Neutrophil (primary cell): ENCODE results near the gene MND1.

Experiments used
- H3K27ac ChIP-seq: fragments of 200-600 bp; sonication (generic); 2 replicates; pipeline ENCODE4 v1.5.1; 2016; ENCODE audit warnings: mild to moderate bottlenecking, moderate library complexity
- H3K27me3 ChIP-seq: fragments of 200-600 bp; sonication (generic); 2 replicates; pipeline ENCODE4 v1.6.0; 2016; ENCODE audit warnings: mild to moderate bottlenecking
- H3K36me3 ChIP-seq: fragments of 200-600 bp; sonication (generic); 2 replicates; pipeline ENCODE4 v1.5.1; 2017
- H3K4me1 ChIP-seq, 2 experiments: fragments of 200-600 bp in 1 of 2; sonication (generic) in 1 of 2; 1 replicate in 1 of 2; 2 replicates in 1 of 2; pipeline versions ENCODE4 v1.5.1 to v1.6.1; 2013 to 2016; ENCODE audit warnings: low read depth in 1 of 2, low read length in 1 of 2, mild to moderate bottlenecking in 1 of 2, moderate library complexity in 1 of 2; ENCODE audit not compliant: control insufficient read depth in 1 of 2, insufficient read depth in 1 of 2
- H3K4me3 ChIP-seq, 2 experiments: fragments of 200-600 bp in 1 of 2; sonication (generic) in 1 of 2; 1 replicate in 1 of 2; 2 replicates in 1 of 2; pipeline ENCODE4 v1.5.1; 2013 to 2016; ENCODE audit warnings: low read depth in 1 of 2, low read length in 1 of 2, mild to moderate bottlenecking in 1 of 2, moderate library complexity in 1 of 2
- H3K9me3 ChIP-seq: fragments of 200-600 bp; sonication (generic); 2 replicates; pipeline ENCODE4 v1.5.1; 2016
- CTCF ChIP-seq: fragments of 200-600 bp; sonication (generic); IDR thresholded peaks from 2 replicates; pipeline ENCODE4 v1.5.1; 2016; ENCODE audit warnings: antibody characterized with exemption

Gene MND1

DNA sequence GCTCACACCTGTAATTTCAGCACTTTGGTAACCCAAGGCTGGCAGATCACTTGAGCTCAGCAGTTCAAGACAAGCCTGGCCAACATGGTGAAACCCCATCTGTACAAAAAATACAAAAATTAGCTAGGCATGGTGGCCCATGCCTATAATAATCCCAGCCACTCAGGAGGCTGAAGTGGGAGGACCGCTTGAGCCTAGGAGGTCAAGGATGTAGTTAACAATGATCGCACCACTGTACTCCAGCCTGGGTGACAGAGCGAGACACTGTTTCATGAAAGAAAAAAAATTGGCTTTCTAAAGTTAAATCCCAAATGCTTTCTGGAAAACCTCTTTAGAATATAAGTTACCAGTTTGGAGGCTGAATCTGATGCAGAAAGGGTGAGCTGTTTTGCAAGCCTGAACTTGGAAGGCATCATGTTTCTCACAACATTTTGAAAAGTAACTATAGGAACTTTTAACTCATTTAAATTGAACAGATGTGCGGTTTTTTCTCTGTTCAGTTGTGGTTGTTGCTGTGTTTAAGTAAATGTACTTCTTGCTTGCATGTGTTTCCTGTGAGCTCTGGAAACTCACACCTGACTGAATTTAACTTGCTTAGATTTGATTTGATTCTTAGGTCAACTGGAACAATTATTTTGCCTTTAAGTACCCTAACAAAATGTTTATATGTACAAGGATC, 81.9 kb downstream of the MND1 start:
- Histone ChIP-seq H3K4me3 (no peak overlapping the region), H3K36me3 (no peaks in the 10 kb centered on the region), H3K4me1 (no peaks in the 10 kb centered on the region), H3K9me3 (no peaks in the 10 kb centered on the region), H3K27me3 (no peaks in the 10 kb centered on the region), H3K27ac (no peak overlapping the region)
- no peak for TF ChIP-seq CTCF

DNA sequence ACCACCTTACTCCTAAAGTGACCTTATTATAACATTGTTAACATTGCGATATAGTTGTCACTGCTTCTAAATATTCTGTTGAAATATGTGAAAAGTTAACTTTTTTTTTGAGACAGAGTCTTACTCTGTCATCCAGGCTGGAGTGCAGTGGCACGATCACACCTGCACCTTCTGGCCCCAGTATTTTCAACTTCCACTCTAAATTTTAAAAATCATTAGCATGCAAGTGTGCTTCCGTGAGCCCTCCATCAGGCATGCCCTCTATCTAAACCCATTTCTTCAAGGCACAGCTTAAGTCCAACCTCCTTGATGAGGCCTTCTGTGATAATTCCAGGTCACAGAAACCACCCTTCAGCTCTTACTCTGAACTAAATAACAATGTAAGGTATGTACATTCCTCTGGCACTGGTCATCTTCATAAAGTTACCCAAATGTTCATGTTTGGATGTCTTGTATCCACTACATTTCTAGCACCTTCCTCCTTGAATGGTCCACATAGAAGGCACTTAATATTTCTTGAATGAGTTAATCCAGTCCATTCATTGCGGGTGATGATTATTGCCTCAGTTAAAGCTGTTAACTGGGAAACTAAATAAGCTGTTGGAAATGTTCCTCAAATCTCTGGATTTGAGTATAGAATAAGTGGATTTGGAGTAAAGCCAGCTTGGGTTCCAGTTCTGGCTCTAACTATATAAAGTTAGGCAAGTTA, 83.0 kb downstream of the MND1 start:
- no peaks in the 10 kb centered on the region for H3K9me3 ChIP-seq
- H3K36me3 ChIP-seq: no peaks in the 10 kb centered on the region
- no peak overlapping the region for H3K27ac ChIP-seq
- no peak overlapping the region for H3K4me3 ChIP-seq
- peaks cover 3% of the 10 kb centered on the region in 2 experiments for H3K4me1 ChIP-seq
- H3K27me3 ChIP-seq: no peaks in the 10 kb centered on the region
- no peak for TF ChIP-seq CTCF

DNA sequence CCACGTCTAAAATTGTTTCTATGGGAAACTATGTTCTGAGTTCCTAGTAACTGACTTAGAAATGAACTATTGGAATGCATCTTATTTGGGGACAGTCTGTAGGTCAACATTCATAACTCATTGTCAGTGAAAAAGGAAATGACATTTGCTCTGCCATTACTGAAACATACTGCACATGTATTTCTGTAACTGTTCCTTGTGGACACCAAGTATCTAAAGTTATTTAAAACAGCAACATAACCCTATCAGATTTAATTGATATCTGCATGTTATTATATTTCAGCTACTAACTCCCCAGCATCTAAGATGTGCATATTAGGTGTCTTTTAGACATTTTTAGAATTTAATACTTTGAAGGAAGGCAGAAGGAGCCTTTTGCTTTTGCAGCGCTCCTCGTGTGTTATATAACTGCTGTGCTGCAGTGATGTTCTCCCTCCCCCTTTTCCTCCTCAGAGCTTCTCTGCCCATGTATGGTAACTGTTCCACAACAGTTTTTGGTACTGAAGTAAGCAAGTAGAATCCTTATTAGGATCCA, 84.5 kb downstream of the MND1 start:
- H3K9me3 ChIP-seq: no peaks in the 10 kb centered on the region
- no peaks in the 10 kb centered on the region for H3K27me3 ChIP-seq
- no peaks in the 10 kb centered on the region for H3K36me3 ChIP-seq
- no peak overlapping the region for H3K27ac ChIP-seq
- no peak for TF ChIP-seq CTCF
- peaks cover 18% of the 10 kb centered on the region in 2 experiments for H3K4me1 ChIP-seq
- H3K4me3 ChIP-seq: no peak overlapping the region

DNA sequence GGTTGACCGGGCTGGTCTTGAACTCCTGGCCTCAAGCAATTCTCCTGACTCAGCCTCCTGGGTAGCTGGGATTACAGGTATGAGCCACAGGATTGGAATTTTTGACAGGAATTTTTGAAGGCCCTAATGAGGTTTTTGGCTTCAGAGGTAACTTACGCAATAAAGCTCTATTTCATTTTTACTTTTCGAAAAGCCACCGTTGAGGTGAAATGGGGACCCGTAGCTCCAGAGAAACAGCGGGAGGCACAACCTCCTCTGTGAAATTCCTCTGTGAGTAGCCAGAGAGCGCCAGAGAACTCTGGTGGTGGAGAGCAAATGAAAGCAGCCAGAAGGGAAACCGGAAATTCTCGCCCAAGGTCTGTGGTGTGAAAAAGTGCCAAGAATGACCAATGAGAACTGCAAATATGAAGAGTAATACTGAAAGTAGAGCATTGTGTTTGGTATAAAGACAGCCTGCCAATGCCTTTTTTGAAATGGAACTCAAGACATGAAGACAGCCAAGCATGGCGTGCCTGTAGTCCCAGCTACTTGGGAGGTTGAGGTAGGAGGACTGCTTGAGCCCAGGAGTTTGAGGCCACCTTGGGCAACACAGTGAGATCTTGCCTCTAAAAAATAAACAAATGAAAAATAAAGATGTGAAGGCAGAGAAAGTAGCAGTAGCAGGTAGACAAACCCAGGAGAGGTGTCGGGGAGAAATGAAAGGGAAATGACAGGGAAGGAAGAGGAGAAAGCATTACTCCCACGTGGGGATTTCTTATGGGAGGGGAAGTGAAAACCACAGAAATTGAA, 88.7 kb downstream of the MND1 start:
- no peaks in the 10 kb centered on the region for H3K9me3 ChIP-seq
- peaks cover 23 to 24% of the 10 kb centered on the region in 2 experiments for H3K4me1 ChIP-seq
- H3K36me3 ChIP-seq: no peaks in the 10 kb centered on the region
- H3K27me3 ChIP-seq: no peaks in the 10 kb centered on the region
- peak; percentile 85 for TF ChIP-seq CTCF
- peak overlapping the region; percentile 89 for H3K27ac ChIP-seq
- H3K4me3 ChIP-seq: peak overlapping the region; percentile 59 to 71

DNA sequence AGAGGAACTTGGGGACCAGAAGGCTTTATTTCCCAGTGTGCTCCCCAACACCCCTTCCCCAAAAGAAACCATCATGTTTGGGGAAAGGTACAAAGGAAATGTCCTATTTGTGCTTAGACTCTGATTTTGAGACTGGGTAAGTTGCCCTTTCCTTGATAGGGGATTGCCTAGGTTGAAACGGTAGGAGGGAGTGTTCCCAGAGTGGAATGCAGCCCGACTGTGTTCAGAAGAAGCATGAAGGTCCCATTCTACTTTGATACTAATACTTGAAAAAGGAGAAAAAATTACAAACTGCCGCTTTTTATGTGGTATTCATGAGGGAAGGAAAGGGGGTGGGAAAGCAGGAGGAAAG, 89.2 kb downstream of the MND1 start:
- no peaks in the 10 kb centered on the region for H3K9me3 ChIP-seq
- peak overlapping the region; percentile 59 to 71 for H3K4me3 ChIP-seq
- no peaks in the 10 kb centered on the region for H3K36me3 ChIP-seq
- peaks cover 24% of the 10 kb centered on the region in 2 experiments for H3K4me1 ChIP-seq
- no peaks in the 10 kb centered on the region for H3K27me3 ChIP-seq
- no peak for TF ChIP-seq CTCF
- H3K27ac ChIP-seq: peak overlapping the region; percentile 89
